ENCODE measurements around the gene PTPRR. TPM values are rescaled to one million over a fixed set of nuclear protein-coding genes. Genes with fewer than 3 reads are reported as not detected.

The PTPRR gene
- polyA plus RNA-seq, 2 of the 4 experiments (the other 2 are of a cell fraction): 0.13 to 0.15 TPM

DNA sequence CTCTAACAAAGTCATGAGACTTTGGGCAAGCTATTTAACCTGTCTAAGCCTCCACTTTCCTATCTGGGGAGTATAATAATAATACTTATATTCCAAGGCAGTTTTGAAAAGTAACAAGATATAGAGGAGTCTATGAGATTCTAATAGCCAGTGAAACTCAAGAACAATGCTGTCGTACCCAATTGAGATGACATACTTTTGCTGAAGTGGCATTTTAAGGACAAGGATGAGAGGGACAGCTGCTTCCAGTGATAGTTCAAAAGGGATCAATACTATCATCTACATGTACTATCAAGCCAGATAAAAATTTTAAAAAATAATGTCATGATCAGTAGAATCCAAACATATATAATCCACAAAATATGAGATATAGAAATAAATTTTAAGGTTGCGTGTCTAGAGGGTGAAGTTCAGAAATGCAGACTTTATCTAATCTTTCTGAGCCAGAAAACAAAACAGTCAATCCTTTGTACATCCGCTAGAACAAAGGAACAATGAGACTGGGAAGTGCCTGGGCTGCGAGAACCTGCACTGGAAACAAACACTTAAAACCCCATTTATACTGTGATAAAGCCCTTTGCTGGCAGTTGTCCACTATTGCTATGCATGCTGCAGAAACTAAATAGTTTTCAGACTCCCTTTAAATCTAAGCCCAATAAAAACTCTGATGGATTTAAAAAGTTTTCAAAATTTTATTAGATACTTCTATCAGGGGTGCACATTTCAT, 321.9 kb downstream of the PTPRR start:
- POLR2A ChIA-PET: no interaction called here
- TF ChIP-seq ZFP36 (IDR thresholded peaks at IDR 0.05; ENCODE audit: borderline replicate concordance, partially characterized antibody) (no peak), MAFK (IDR thresholded peaks at IDR 0.05; ENCODE audit: partially characterized antibody) (peak; percentile 65), RFX5 (IDR thresholded peaks at IDR 0.05) (no peak)
- no peak overlapping the region for H3K4me2 ChIP-seq

DNA sequence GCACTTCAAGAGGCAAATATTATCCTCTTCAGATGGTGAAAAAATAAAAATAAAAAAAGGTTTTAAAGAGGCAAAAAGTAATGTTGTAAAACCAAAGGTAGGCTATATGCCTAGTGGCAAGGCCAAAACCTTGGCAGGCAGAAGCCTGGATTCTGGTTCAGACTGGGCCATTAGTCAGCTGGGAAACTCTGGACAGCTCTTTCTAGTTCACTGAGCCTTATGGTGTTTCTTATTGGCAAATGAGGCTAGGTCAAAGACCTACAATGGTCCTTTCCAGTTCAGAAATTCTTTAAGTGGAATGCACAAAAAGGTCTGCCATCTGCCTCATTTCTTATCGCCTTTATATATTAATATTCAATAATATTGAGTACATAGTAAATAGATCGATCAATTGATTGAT, 327.9 kb downstream of the PTPRR start:
- Histone ChIP-seq H3K27ac (no peak overlapping the region), H3K4me1 (no peaks in the 10 kb centered on the region), H3K4me2 (no peak overlapping the region), H3K4me3 (no peak overlapping the region), H3K9me3 (no peaks in the 10 kb centered on the region)
- no peak for FAIRE-seq
- ATAC-seq: no peak
- no peak for DNase-seq (ENCODE audit: low read depth in 1 of 2, low spot score in 1 of 2)
- no peak for TF ChIP-seq RCOR1 (IDR thresholded peaks at IDR 0.05; ENCODE audit: low read depth, low read length)
- no peak for TF ChIP-seq TFCP2L1 (CRISPR knock-in tag; IDR thresholded peaks at IDR 0.05)
- no peak for TF ChIP-seq HEYL (CRISPR knock-in tag; IDR thresholded peaks at IDR 0.05)
- TF ChIP-seq RARB (CRISPR knock-in tag; IDR thresholded peaks at IDR 0.05): no peak
- 56% methylated on average over 2 of the region's 2 CpGs for WGBS (ENCODE audit: missing lambda C conversion rate)
- ChIA-PET POLR2A (no interaction called here), CTCF (no interaction called here)

More for the DNA sequence above, 321.9 kb downstream of the PTPRR start:
- Histone ChIP-seq H3K27ac (no peak overlapping the region), H3K4me1 (no peaks in the 10 kb centered on the region), H3K4me3 (no peak overlapping the region), H3K9me3 (no peaks in the 10 kb centered on the region)
- no peak for DNase-seq (ENCODE audit: low read depth in 1 of 2, low spot score in 1 of 2)
- ATAC-seq: no peak
- no peak for FAIRE-seq
- WGBS (ENCODE audit: missing lambda C conversion rate): 69% methylated on average over 4 of the region's 4 CpGs
- CTCF ChIA-PET: interaction anchor here (0.6 to 1.2 kb wide), 2 partner anchors 122 to 430 kb away, joined by 3 to 5 read pairs; no protein-coding TSS in a partner anchor

DNA sequence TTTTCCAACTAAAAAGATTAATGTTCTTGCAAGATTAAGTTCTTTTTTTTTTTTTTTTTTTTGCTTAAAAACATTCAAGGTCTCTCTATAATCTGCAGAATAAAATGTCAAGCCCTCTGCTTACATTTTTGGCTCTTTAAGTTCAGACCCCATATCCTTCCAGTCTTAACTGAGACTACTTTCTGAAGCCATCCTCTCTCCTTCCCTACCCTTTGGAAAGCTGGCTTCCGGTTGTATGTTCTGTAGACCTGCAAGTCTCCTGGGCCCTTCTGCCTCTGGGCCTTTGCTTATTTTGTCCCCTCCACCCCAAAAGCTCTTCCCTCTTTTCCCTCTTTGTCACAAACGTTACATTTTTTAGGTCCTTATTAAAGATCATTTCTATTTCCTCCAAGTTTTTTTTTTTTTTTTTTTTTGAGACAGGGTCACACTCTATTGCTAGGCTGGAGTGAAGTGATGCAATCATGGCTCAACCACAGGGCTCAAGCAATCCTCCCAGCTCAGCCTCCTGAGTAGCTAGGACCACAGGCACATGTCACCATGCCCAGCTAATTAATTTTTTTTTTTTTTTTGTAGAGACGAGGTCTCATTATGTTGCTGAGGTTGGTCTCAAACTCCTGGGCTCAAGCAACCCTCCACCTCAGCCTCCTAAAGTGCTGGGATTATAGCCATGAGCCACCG, 329.9 kb downstream of the PTPRR start:
- no peak for ATAC-seq
- no peak for DNase-seq (ENCODE audit: low read depth in 1 of 2, low spot score in 1 of 2)
- no peaks in the 10 kb centered on the region for H3K4me1 ChIP-seq
- H3K27ac ChIP-seq: no peak overlapping the region
- FAIRE-seq: no peak
- H3K4me2 ChIP-seq: no peak overlapping the region
- no peaks in the 10 kb centered on the region for H3K9me3 ChIP-seq
- 72% methylated on average over 4 of the region's 4 CpGs for WGBS (ENCODE audit: missing lambda C conversion rate)
- TF ChIP-seq, protein P1, sequence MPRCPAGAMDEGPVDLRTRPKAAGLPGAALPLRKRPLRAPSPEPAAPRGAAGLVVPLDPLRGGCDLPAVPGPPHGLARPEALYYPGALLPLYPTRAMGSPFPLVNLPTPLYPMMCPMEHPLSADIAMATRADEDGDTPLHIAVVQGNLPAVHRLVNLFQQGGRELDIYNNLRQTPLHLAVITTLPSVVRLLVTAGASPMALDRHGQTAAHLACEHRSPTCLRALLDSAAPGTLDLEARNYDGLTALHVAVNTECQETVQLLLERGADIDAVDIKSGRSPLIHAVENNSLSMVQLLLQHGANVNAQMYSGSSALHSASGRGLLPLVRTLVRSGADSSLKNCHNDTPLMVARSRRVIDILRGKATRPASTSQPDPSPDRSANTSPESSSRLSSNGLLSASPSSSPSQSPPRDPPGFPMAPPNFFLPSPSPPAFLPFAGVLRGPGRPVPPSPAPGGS (IDR thresholded peaks at IDR 0.05): no peak
- TF ChIP-seq, protein P2, sequence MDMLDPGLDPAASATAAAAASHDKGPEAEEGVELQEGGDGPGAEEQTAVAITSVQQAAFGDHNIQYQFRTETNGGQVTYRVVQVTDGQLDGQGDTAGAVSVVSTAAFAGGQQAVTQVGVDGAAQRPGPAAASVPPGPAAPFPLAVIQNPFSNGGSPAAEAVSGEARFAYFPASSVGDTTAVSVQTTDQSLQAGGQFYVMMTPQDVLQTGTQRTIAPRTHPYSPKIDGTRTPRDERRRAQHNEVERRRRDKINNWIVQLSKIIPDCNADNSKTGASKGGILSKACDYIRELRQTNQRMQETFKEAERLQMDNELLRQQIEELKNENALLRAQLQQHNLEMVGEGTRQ (IDR thresholded peaks at IDR 0.05): no peak
- TF ChIP-seq KDM1A (IDR thresholded peaks at IDR 0.05; ENCODE audit: low read depth): no peak
- TF ChIP-seq NPAS2 (CRISPR knock-in tag; IDR thresholded peaks at IDR 0.05; ENCODE audit: borderline replicate concordance): no peak
- TF ChIP-seq, protein P3, sequence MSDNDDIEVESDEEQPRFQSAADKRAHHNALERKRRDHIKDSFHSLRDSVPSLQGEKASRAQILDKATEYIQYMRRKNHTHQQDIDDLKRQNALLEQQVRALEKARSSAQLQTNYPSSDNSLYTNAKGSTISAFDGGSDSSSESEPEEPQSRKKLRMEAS (IDR thresholded peaks at IDR 0.05): no peak
- TF ChIP-seq, protein P4, sequence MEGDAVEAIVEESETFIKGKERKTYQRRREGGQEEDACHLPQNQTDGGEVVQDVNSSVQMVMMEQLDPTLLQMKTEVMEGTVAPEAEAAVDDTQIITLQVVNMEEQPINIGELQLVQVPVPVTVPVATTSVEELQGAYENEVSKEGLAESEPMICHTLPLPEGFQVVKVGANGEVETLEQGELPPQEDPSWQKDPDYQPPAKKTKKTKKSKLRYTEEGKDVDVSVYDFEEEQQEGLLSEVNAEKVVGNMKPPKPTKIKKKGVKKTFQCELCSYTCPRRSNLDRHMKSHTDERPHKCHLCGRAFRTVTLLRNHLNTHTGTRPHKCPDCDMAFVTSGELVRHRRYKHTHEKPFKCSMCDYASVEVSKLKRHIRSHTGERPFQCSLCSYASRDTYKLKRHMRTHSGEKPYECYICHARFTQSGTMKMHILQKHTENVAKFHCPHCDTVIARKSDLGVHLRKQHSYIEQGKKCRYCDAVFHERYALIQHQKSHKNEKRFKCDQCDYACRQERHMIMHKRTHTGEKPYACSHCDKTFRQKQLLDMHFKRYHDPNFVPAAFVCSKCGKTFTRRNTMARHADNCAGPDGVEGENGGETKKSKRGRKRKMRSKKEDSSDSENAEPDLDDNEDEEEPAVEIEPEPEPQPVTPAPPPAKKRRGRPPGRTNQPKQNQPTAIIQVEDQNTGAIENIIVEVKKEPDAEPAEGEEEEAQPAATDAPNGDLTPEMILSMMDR (IDR thresholded peaks at IDR 0.05): no peak
- TF ChIP-seq, protein P5, sequence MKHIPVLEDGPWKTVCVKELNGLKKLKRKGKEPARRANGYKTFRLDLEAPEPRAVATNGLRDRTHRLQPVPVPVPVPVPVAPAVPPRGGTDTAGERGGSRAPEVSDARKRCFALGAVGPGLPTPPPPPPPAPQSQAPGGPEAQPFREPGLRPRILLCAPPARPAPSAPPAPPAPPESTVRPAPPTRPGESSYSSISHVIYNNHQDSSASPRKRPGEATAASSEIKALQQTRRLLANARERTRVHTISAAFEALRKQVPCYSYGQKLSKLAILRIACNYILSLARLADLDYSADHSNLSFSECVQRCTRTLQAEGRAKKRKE (CRISPR knock-in tag; IDR thresholded peaks at IDR 0.05; ENCODE audit: low read depth): no peak
- no peak for TF ChIP-seq NFE2L2 (conservative IDR thresholded peaks at IDR 0.05; ENCODE audit: low read length)
- no peak for TF ChIP-seq NR3C1 (IDR thresholded peaks at IDR 0.05)
- no peak for TF ChIP-seq TFCP2L1 (CRISPR knock-in tag; IDR thresholded peaks at IDR 0.05)
- no peak for TF ChIP-seq BHLHE40 (IDR thresholded peaks at IDR 0.05; ENCODE audit: low read depth, low read length)
- no peak for TF ChIP-seq ZSCAN20 (CRISPR knock-in tag; IDR thresholded peaks at IDR 0.05)
- no peak for TF ChIP-seq MAZ (IDR thresholded peaks at IDR 0.05; ENCODE audit: borderline replicate concordance, low read depth, low read length)
- no peak for TF ChIP-seq RFX5 (IDR thresholded peaks at IDR 0.05)
- TF ChIP-seq, protein P6, sequence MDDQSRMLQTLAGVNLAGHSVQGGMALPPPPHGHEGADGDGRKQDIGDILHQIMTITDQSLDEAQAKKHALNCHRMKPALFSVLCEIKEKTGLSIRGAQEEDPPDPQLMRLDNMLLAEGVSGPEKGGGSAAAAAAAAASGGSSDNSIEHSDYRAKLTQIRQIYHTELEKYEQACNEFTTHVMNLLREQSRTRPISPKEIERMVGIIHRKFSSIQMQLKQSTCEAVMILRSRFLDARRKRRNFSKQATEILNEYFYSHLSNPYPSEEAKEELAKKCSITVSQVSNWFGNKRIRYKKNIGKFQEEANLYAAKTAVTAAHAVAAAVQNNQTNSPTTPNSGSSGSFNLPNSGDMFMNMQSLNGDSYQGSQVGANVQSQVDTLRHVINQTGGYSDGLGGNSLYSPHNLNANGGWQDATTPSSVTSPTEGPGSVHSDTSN (IDR thresholded peaks at IDR 0.05): no peak
- no peak for TF ChIP-seq JUNB (IDR thresholded peaks at IDR 0.05)
- TF ChIP-seq, protein P7, sequence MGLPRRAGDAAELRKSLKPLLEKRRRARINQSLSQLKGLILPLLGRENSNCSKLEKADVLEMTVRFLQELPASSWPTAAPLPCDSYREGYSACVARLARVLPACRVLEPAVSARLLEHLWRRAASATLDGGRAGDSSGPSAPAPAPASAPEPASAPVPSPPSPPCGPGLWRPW (IDR thresholded peaks at IDR 0.05): no peak
- TF ChIP-seq CHD4 (IDR thresholded peaks at IDR 0.05; ENCODE audit: borderline replicate concordance): no peak
- ChIA-PET POLR2A (interaction anchor here (0.7 kb wide), 1 partner anchor 39 kb away, joined by 3 read pairs; no protein-coding TSS in a partner anchor), CTCF (interaction anchor here (0.6 to 3.9 kb wide), 16 partner anchors 9 to 710 kb away, joined by 3 to 38 read pairs (median 4); no protein-coding TSS in a partner anchor)
- H3K4me3 ChIP-seq: no peak overlapping the region
